IPS DF 4.7 (cell line): Measurements from ENCODE around the gene LEMD3.

Experiments used
- DNase-seq: peaks from one replicate; pipeline ENCODE4 v3.0.0-alpha.2; 2013; ENCODE audit warnings: low spot score; ENCODE audit errors: extremely low read depth

LEMD3 gene

DNA sequence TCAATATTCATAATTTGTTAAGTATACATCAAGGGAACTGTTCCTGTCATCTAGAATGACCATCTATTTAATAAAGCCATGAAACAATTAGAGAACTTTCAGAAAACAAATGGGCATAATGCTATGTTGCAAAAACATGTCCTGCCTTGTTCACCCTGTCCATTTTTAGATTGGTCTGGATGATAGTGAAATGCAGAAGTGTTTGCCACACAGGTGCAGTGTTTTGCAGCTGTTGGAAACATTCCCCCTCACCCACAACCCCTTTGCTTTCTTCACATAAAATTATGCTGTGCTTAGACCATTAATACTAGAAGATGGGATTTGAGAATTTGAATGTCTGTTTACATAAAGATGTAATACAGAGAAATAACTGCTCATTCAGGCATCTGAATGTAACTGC lies 36.5 kb downstream of the LEMD3 start:
- DNase-seq: no peak

DNA sequence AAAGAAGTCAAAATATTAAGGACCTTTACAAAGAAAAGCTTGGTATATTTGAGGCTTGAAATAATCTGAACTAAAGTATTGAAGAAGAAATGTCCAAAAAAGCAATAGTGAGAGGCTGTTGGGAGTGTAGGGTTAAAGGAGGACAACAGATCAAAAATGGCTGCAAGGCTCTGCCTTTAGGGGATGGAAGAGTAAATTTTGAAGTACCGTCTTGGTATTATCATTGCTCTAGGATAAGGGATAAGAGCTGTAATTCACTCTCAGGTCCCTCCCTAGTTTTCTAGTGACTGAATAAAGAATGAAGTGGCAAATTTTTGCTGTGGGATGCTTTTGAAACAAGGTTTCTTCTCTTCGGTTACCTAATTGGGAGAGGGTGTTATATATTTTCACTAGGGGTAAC lies 38.7 kb downstream of the LEMD3 start:
- DNase-seq: no peak

DNA sequence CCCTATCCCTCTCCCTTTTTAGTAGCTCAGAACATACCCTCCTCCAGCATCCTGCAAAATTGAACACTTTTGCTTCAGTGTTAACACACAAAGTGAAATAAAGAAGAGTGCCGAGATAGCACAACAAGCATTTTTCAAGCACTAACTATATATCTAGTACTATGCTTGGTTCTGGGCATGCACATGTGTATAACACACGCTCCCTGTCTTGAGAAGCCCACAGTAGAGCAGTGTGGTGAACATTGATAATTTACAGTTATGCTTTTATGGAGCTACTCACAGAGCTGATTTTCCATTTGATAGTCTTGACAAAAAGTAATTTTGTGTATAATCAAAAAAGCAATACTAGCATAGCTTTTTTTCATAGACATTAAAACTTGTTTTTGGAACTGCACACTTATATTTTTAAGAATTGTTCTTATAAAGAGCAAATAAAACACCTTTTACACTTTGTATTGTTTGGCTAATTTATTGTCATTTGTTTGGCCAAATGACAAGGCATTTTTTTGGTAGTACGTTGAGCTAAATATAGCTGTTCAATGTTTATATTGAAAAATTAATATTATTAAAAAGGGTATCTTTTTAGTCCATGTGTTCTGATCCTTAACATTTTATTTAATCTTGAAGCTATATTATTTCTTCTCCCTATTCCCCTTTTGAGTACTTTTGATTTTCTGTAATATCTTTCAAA lies 39.7 kb downstream of the LEMD3 start:
- no peak for DNase-seq

GRCh38 chr12:65209655-65210043 lies 40.3 kb downstream of the LEMD3 start:
- DNase-seq: no peak

- no peak for DNase-seq
Observed at GRCh38 chr12:65217086-65217485, 47.7 kb downstream of the LEMD3 start.

- DNase-seq: no peak
Observed at GRCh38 chr12:65220761-65221160, 51.4 kb downstream of the LEMD3 start.

- no peak for DNase-seq
Observed at GRCh38 chr12:65229441-65229840, 60.1 kb downstream of the LEMD3 start.

DNA sequence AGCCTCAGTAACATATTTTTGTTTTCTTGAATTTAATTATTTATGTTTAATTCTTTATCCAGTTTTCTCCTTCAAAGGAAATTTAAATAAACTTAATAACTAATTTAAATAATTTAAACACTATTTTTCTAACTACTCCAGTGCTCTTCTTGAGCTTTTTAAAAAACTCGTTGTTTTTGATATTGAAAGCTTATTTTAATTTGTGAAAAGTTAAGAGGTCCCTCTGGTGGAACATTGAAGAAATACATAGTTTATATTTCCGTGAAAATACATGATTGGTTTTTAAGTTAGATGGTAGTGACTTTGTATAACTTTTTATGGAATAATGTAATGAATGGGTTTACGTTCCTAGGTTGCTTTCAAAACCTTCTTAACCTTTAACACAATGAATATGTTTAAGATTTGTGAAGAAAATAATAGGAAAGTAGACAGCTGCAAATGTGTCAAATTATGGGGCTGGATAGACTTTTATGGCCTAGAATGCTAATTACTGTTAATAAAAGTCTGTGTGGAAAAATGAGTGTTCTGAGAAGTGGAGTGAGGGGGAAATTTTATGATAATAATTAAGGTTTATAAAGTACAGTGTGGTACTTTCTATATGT lies 63.2 kb downstream of the LEMD3 start:
- no peak for DNase-seq

- DNase-seq: no peak
Observed at GRCh38 chr12:65237153-65237552, 67.8 kb downstream of the LEMD3 start.

GRCh38 chr12:65238609-65239008 lies 69.2 kb downstream of the LEMD3 start:
- no peak for DNase-seq

DNA sequence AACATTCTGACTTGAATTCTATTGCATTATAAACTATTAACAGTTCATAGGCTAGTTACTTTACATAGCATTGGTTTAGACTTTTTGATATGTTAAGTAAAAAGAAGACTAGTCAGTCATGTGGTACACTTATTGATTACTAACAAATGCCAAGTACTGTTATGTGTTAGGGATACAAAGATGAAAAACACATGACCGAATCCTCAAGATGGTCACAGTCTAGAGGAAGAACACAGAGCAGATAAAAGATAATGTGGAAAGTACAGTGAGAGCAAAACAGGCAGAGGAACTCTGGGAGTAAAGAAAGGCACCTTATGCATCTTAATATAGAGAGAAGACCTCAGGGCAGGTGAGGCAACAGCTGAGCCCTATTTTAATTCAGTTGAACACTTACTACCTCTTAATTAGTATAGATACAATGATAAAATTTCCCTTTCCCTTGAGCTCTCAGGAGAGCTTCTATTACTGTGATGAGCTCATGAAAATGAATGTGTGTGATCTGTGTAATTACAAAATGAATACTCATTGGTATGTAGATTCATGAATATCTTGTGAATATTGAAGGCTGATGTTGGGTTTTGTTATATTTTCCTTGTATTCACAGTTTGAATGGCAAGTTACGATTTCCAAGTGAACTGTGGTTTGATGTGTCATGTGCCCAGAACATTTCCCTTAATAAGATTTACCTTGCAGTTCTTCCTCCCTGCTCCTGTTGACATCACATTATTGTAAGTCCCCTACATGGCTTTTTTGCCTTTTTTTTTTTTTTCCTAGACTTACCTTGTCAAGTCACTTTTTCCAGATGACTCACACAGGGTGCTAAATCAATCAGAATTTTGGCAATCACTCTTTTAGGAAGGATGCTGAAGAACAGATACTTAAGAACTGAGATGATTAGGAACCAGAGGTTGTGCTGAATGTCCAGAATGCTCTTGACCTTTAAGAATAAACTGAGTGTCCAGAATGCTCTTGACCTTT lies 79.6 kb downstream of the LEMD3 start:
- DNase-seq: no peak

GRCh38 chr12:65252515-65252914 lies 83.1 kb downstream of the LEMD3 start:
- DNase-seq: no peak

- DNase-seq: no peak
Observed at GRCh38 chr12:65257986-65258385, 88.6 kb downstream of the LEMD3 start.

DNA sequence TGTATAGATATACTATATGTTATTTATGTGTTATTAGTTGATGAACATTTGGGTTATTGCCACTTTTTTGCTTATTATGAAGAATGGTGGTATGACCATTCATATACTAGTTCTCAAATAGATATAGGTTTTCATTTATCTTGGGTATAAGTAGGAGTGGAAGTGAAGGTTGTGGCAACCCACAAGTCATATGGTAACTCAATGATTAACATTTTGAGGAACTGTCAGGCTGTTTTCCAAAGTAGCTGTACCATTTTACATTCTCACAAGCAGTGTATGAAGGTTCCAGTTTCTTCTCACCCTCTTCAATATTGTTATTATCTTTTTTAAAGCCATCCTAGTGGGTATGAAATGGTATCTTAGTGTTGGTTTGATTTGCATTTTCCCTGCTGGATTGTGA lies 90.1 kb downstream of the LEMD3 start:
- DNase-seq: no peak

DNA sequence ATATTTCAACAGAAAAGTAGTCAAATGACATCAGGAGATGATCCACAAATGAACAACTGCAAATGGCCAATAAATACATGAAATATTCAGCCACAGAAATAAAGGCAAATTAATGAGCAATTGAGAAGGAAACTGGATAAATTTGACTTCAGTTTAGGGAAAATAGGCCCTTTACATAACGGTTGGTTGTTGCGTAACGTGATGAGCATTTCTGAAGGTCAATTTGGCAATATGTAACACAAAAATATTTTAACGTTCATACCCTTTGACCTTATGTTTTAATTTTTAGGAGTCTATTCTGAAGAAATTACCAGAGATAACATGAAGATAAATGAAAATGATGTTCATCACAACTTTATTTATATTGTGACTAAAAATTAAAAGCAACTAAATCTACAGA lies 94.4 kb downstream of the LEMD3 start:
- DNase-seq: no peak

DNA sequence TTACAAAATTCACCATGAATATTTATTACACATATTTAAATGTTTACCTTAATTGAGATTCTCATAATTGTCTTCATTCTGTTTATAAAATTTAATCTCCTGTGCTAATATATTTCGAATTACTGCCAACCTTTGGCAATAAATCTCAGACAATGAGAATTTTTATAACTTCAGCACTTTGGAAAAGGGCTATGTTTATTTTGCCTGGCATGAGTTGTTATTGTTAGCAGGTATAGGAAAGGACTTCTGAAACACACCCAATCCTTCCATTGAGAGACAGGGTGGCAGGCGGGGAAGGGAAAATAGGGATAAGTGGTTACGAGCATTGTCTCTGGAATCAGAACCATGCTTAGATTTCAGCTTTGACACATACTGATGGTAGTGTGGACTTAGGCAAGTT lies 97.0 kb downstream of the LEMD3 start:
- DNase-seq: no peak

GRCh38 chr12:65269603-65270002 lies 100.2 kb downstream of the LEMD3 start:
- DNase-seq: no peak

GRCh38 chr12:65274602-65275272 lies 105.4 kb downstream of the LEMD3 start:
- DNase-seq: no peak

GRCh38 chr12:65275627-65276026 lies 106.2 kb downstream of the LEMD3 start:
- no peak for DNase-seq

GRCh38 chr12:65276916-65277530 lies 107.6 kb downstream of the LEMD3 start:
- no peak for DNase-seq

DNA sequence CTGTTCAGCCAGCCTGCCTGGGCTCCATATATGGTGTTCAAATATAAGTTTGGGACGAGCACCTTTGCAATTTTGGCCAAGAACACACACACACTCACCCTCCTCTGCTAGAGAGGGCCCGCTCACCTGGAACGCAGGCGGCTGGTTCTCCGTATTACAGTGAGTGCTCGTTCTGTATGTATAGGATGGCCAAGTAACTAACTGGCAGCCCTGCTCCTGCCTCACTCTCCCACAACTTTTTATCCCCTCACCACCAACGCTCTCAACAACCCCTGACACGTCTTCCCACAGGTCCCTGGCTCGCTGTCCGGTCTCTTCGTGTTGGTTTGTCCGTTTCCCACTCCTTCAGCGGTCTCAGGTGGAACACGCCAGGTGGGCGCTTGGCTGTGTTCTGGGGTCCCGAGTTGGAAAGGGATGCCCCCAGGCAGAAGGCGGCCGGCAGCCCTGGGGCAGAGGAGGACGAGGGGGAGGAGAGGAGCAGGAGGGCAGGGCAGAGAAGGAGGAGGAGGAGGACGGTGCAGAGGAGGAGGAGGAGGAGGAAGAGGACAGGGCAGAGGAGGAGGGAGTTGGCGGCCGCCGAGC lies 108.7 kb downstream of the LEMD3 start:
- no peak for DNase-seq
